GM23338 (cell line): ENCODE data around the gene PHYKPL. TPM values are rescaled to one million over a fixed set of nuclear protein-coding genes. Genes with fewer than 3 reads are reported as not detected.

ENCODE experiments used
- ATAC-seq: fragments of 200-7000 bp; cut with Tn5 transposase; 3 replicates; pipeline ENCODE4 v1.9.1; 2020
- DNase-seq: peaks from one replicate; pipeline ENCODE4 v3.0.0-alpha.2; 2015; ENCODE audit warnings: low spot score
- H2AFZ ChIP-seq: fragments of 200-600 bp; sonication (generic); 2 replicates; pipeline ENCODE4 v1.8.0; 2016; ENCODE audit warnings: antibody characterized with exemption, mild to moderate bottlenecking, moderate library complexity
- H3F3A ChIP-seq: fragments of 200-600 bp; sonication (generic); replicated peaks from 2 replicates; pipeline ENCODE4 v1.8.0; 2017; ENCODE audit warnings: antibody characterized with exemption, mixed run types, low read depth
- H3K27ac ChIP-seq: fragments of 200-600 bp; sonication (generic); 2 replicates; pipeline ENCODE4 v1.6.1; 2016; ENCODE audit warnings: low read depth
- H3K27me3 ChIP-seq: fragments of 200-600 bp; sonication (generic); 2 replicates; pipeline ENCODE4 v1.8.0; 2016; ENCODE audit warnings: mild to moderate bottlenecking, mixed run types, moderate library complexity; ENCODE audit not compliant: insufficient read depth
- H3K36me3 ChIP-seq: fragments of 200-600 bp; sonication (generic); 2 replicates; pipeline ENCODE4 v1.8.0; 2016; ENCODE audit warnings: mild to moderate bottlenecking; ENCODE audit not compliant: insufficient read depth
- H3K4me1 ChIP-seq: fragments of 200-600 bp; sonication (generic); 2 replicates; pipeline ENCODE4 v1.8.0; 2016; ENCODE audit warnings: mild to moderate bottlenecking, moderate library complexity; ENCODE audit not compliant: insufficient read depth
- H3K4me2 ChIP-seq: fragments of 200-600 bp; sonication (generic); 2 replicates; pipeline ENCODE4 v1.7.1; 2017; ENCODE audit warnings: mixed run types
- H3K4me3 ChIP-seq: fragments of 200-600 bp; sonication (generic); 2 replicates; pipeline ENCODE4 v1.6.1; 2016; ENCODE audit warnings: mixed run types
- H3K79me2 ChIP-seq: fragments of 200-600 bp; sonication (generic); replicated peaks from 2 replicates; pipeline ENCODE4 v1.8.0; 2017; ENCODE audit warnings: mild to moderate bottlenecking; ENCODE audit not compliant: insufficient read depth
- H3K9me2 ChIP-seq: fragments of 200-600 bp; sonication (generic); 2 replicates; pipeline ENCODE4 v1.8.0; 2017; ENCODE audit not compliant: insufficient read depth
- H4K20me1 ChIP-seq: fragments of 200-600 bp; sonication (generic); replicated peaks from 2 replicates; pipeline ENCODE4 v1.8.0; 2017; ENCODE audit warnings: mild to moderate bottlenecking; ENCODE audit not compliant: insufficient read depth
- H3K27ac Mint-ChIP-seq: 2 replicates; pipeline ENCODE4 v1.8.0; 2020; ENCODE audit warnings: inconsistent platforms, mild to moderate bottlenecking, moderate library complexity, mixed read lengths
- H3K27me3 Mint-ChIP-seq: 3 replicates; pipeline ENCODE4 v1.8.0; 2022; ENCODE audit warnings: low read depth, mild to moderate bottlenecking, moderate library complexity, mixed read lengths, inconsistent platforms; ENCODE audit not compliant: insufficient read depth, poor library complexity
- H3K36me3 Mint-ChIP-seq: 3 replicates; pipeline ENCODE4 v1.8.0; 2021; ENCODE audit warnings: low read depth, mild to moderate bottlenecking, inconsistent platforms, moderate library complexity, mixed read lengths
- H3K4me1 Mint-ChIP-seq: 3 replicates; pipeline ENCODE4 v1.8.0; 2020; ENCODE audit warnings: mild to moderate bottlenecking, inconsistent platforms, mixed read lengths
- H3K4me3 Mint-ChIP-seq: 3 replicates; pipeline ENCODE4 v1.8.0; 2021; ENCODE audit warnings: moderate library complexity, mild to moderate bottlenecking, inconsistent platforms, mixed read lengths
- H3K9me3 Mint-ChIP-seq: 3 replicates; pipeline ENCODE4 v1.8.0; 2020; ENCODE audit warnings: moderate library complexity, mild to moderate bottlenecking, inconsistent platforms, mixed read lengths
- CREB1 ChIP-seq: fragments of 250-450 bp; sonication (Bioruptor Pico); IDR thresholded peaks from 2 replicates; pipeline ENCODE4 v1.5.0; 2020; ENCODE audit warnings: low read depth, mild to moderate bottlenecking, moderate library complexity
- EZH2 ChIP-seq: fragments of 200-600 bp; sonication (generic); IDR thresholded peaks from one replicate; pipeline ENCODE4 v1.8.0; 2017; ENCODE audit warnings: antibody characterized with exemption, mild to moderate bottlenecking, low read depth; ENCODE audit not compliant: unreplicated experiment
- EZH2phosphoT487 ChIP-seq: fragments of 200-600 bp; sonication (generic); IDR thresholded peaks from one replicate; pipeline ENCODE4 v1.8.1; 2018; ENCODE audit warnings: antibody characterized with exemption; ENCODE audit not compliant: unreplicated experiment
- JUNB ChIP-seq: IDR thresholded peaks from one replicate; pipeline ENCODE4 v1.6.1; 2016; ENCODE audit warnings: antibody characterized with exemption; ENCODE audit not compliant: unreplicated experiment
- POLR2AphosphoS5 ChIP-seq: IDR thresholded peaks from 2 replicates; pipeline ENCODE4 v1.6.1; 2016; ENCODE audit warnings: antibody characterized with exemption, low read depth
- ZNF114 ChIP-seq: fragments of 250-450 bp; sonication (Bioruptor Pico); IDR thresholded peaks from 2 replicates; pipeline ENCODE4 v1.5.0; 2020; ENCODE audit warnings: mild to moderate bottlenecking, moderate library complexity
- ZNF331 ChIP-seq: fragments of 250-450 bp; sonication (Bioruptor Pico); IDR thresholded peaks from 2 replicates; pipeline ENCODE4 v1.5.0; 2020; ENCODE audit warnings: low read depth, mild to moderate bottlenecking, moderate library complexity
- polyA plus RNA-seq: library from polyadenylated mRNA; unstranded; fragments of >200 nt; fragmentation: Nextera tagmentation; extraction: Ambion mirVana; gene quantifications from 2 replicates; pipeline ENCODE4 v1.2.1, GENCODE V29; 2016
- total RNA-seq: library from RNA; depleted of rRNA; stranded (reverse); fragments of >200 nt; shearing (Covaris generic); gene quantifications from 2 replicates; pipeline ENCODE4 v1.2.3, GENCODE V29; 2014
- TF ChIP-seq, protein P1 (sequence below): IDR thresholded peaks from 2 replicates; pipeline ENCODE4 v1.6.1; 2016; ENCODE audit warnings: antibody characterized with exemption
- TF ChIP-seq, protein P2 (sequence below), 2 experiments: fragments of 200-600 bp in 1 of 2; sonication (generic) in 1 of 2; conservative IDR thresholded peaks; 2 replicates each; pipeline versions ENCODE4 v1.5.1 to v1.6.1; 2016 to 2017; ENCODE audit warnings: antibody characterized with exemption in 2 of 2, low read depth in 2 of 2, mild to moderate bottlenecking in 2 of 2, moderate library complexity in 1 of 2
- TF ChIP-seq, protein P3 (sequence below): IDR thresholded peaks from one replicate; pipeline ENCODE4 v1.6.1; 2018; ENCODE audit warnings: antibody characterized with exemption; ENCODE audit not compliant: unreplicated experiment

Gene PHYKPL
- total and polyA plus RNA-seq, 2 experiments from 2014 or later, result 15.9 to 20.8 TPM

DNA sequence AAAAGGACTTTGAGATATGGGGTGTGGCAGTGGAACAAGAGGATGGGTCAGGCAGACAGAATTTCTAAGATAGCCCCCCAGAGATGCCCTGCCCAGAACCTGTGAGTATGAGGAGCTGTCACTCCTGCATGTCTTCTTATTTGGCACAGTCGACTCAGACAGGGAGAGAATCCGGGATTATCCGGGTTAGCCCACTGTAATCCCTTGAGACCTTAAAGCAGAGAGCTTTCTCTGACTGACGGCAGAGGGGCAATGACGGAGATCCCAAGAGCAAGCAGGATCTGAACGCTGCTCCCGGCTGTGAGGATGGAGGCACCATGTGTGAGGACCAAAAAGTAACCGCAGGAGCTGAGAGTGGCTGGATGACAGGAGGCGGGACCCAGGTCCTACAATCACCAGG lies 70.1 kb downstream of the PHYKPL start:
- Mint-ChIP-seq H3K36me3 (no peaks in the 10 kb centered on the region), H3K27ac (no peak overlapping the region), H3K27me3 (peaks cover 7% of the 10 kb centered on the region), H3K4me1 (peaks cover 6% of the 10 kb centered on the region), H3K4me3 (no peak overlapping the region), H3K9me3 (no peaks in the 10 kb centered on the region)
- no peak for TF ChIP-seq EZH2
- TF ChIP-seq ZNF114 (CRISPR knock-in tag), result no peak
- TF ChIP-seq, protein P1, sequence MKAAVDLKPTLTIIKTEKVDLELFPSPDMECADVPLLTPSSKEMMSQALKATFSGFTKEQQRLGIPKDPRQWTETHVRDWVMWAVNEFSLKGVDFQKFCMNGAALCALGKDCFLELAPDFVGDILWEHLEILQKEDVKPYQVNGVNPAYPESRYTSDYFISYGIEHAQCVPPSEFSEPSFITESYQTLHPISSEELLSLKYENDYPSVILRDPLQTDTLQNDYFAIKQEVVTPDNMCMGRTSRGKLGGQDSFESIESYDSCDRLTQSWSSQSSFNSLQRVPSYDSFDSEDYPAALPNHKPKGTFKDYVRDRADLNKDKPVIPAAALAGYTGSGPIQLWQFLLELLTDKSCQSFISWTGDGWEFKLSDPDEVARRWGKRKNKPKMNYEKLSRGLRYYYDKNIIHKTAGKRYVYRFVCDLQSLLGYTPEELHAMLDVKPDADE, result no peak
- TF ChIP-seq, protein P2, sequence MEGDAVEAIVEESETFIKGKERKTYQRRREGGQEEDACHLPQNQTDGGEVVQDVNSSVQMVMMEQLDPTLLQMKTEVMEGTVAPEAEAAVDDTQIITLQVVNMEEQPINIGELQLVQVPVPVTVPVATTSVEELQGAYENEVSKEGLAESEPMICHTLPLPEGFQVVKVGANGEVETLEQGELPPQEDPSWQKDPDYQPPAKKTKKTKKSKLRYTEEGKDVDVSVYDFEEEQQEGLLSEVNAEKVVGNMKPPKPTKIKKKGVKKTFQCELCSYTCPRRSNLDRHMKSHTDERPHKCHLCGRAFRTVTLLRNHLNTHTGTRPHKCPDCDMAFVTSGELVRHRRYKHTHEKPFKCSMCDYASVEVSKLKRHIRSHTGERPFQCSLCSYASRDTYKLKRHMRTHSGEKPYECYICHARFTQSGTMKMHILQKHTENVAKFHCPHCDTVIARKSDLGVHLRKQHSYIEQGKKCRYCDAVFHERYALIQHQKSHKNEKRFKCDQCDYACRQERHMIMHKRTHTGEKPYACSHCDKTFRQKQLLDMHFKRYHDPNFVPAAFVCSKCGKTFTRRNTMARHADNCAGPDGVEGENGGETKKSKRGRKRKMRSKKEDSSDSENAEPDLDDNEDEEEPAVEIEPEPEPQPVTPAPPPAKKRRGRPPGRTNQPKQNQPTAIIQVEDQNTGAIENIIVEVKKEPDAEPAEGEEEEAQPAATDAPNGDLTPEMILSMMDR (conservative IDR thresholded peaks at IDR 0.05; ENCODE audit: low read depth in 2 of 2), result no peak
- no peak for TF ChIP-seq EZH2phosphoT487
- TF ChIP-seq POLR2AphosphoS5, result no peak
- TF ChIP-seq, protein P3, sequence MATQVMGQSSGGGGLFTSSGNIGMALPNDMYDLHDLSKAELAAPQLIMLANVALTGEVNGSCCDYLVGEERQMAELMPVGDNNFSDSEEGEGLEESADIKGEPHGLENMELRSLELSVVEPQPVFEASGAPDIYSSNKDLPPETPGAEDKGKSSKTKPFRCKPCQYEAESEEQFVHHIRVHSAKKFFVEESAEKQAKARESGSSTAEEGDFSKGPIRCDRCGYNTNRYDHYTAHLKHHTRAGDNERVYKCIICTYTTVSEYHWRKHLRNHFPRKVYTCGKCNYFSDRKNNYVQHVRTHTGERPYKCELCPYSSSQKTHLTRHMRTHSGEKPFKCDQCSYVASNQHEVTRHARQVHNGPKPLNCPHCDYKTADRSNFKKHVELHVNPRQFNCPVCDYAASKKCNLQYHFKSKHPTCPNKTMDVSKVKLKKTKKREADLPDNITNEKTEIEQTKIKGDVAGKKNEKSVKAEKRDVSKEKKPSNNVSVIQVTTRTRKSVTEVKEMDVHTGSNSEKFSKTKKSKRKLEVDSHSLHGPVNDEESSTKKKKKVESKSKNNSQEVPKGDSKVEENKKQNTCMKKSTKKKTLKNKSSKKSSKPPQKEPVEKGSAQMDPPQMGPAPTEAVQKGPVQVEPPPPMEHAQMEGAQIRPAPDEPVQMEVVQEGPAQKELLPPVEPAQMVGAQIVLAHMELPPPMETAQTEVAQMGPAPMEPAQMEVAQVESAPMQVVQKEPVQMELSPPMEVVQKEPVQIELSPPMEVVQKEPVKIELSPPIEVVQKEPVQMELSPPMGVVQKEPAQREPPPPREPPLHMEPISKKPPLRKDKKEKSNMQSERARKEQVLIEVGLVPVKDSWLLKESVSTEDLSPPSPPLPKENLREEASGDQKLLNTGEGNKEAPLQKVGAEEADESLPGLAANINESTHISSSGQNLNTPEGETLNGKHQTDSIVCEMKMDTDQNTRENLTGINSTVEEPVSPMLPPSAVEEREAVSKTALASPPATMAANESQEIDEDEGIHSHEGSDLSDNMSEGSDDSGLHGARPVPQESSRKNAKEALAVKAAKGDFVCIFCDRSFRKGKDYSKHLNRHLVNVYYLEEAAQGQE, result no peak
- no peak for TF ChIP-seq JUNB
- TF ChIP-seq ZNF331 (CRISPR knock-in tag), result no peak
- Histone ChIP-seq H4K20me1 (no peaks in the 10 kb centered on the region), H3K9me2 (no peaks in the 10 kb centered on the region), H3K4me2 (no peak overlapping the region), H3F3A (peaks cover 7% of the 10 kb centered on the region; the same call in 1 of the 2 replicates), H3K27me3 (no peaks in the 10 kb centered on the region), H3K4me3 (no peak overlapping the region), H3K4me1 (peaks cover 8% of the 10 kb centered on the region), H3K27ac (no peak overlapping the region), H3K79me2 (no peaks in the 10 kb centered on the region), H3K36me3 (no peaks in the 10 kb centered on the region), H2AFZ (no peak overlapping the region)
- DNase-seq (no peak), ATAC-seq (no peak)

DNA sequence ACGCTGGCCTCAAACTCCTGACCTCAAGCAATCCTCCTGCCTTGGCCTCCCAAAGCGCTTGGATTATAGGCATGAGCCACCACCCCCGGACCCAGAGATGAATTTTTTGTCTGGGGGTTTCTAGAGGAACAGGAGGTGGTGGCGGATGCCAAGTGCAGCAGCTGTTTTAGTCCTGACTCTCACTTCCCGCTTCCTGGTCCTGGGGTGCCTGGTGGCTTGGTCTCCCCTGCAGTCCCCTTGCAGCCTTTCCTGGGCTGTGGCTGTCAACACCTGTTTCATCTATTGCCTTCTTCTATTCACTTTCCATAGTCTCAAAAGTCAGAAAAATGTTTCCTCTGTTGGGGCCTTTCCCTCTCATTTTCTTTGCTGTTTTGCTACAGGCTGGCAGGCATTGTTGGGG lies 72.4 kb downstream of the PHYKPL start:
- H3K4me3 Mint-ChIP-seq, result no peak overlapping the region
- H3K36me3 Mint-ChIP-seq, result no peaks in the 10 kb centered on the region
- Histone ChIP-seq H3K4me3 (no peak overlapping the region), H3K4me1 (peaks cover 8% of the 10 kb centered on the region), H3K9me2 (no peaks in the 10 kb centered on the region), H2AFZ (no peak overlapping the region), H3K36me3 (no peaks in the 10 kb centered on the region), H3F3A (peaks cover 7% of the 10 kb centered on the region), H4K20me1 (no peaks in the 10 kb centered on the region), H3K79me2 (no peaks in the 10 kb centered on the region), H3K27me3 (no peaks in the 10 kb centered on the region), H3K4me2 (no peak overlapping the region), H3K27ac (no peak overlapping the region)
- peaks cover 6% of the 10 kb centered on the region for H3K4me1 Mint-ChIP-seq
- no peaks in the 10 kb centered on the region for H3K9me3 Mint-ChIP-seq
- no peak overlapping the region for H3K27ac Mint-ChIP-seq
- ATAC-seq (no peak), DNase-seq (no peak)
- peaks cover 7% of the 10 kb centered on the region for H3K27me3 Mint-ChIP-seq
- TF ChIP-seq, protein P1, result no peak
- TF ChIP-seq, protein P2 (conservative IDR thresholded peaks at IDR 0.05; ENCODE audit: low read depth in 2 of 2), result no peak
- TF ChIP-seq EZH2phosphoT487 (no peak), CREB1 (CRISPR knock-in tag) (no peak), POLR2AphosphoS5 (no peak)
